CD8-positive, alpha-beta memory T cell (primary cell): ENCODE measurements around the gene PRR3. TPM values are rescaled to one million over a fixed set of nuclear protein-coding genes. Genes with fewer than 3 reads are reported as not detected.
"Not testable (repeated sequence)": the region's sequence is repeated elsewhere in the genome, so short reads cannot be mapped to it uniquely, and the experiment has no call there.

Experiments used
- CTCF ChIA-PET: fragments of 350-600 bp; sonication (Branson Sonifier 250); formaldehyde crosslinking; loops from one replicate; lab custom pipeline; 2021; ENCODE audit warnings: antibody characterized with exemption; lab: Charles Lee
- POLR2A ChIA-PET: fragments of 350-600 bp; sonication (Branson Sonifier 250); formaldehyde crosslinking; loops from one replicate; lab custom pipeline; 2021; ENCODE audit warnings: antibody characterized with exemption; lab: Charles Lee
- DNase-seq, 5 donors: peaks; one replicate each; pipeline versions ENCODE4 v3.0.0 to v3.0.0-alpha.2; 2020 to 2022; ENCODE audit warnings: mixed read lengths in 1 of 5
- H3K27ac ChIP-seq: one replicate; pipeline ENCODE4 v1.7.0; 2013; ENCODE audit warnings: low read depth, mild to moderate bottlenecking, low read length, moderate library complexity
- H3K27me3 ChIP-seq: 2 replicates; pipeline ENCODE4 v1.7.0; 2013; ENCODE audit warnings: low read length, mild to moderate bottlenecking; ENCODE audit not compliant: insufficient read depth, poor library complexity, severe bottlenecking
- H3K36me3 ChIP-seq: 2 replicates; pipeline ENCODE4 v1.7.0; 2013; ENCODE audit warnings: mild to moderate bottlenecking, low read length, moderate library complexity; ENCODE audit not compliant: insufficient read depth
- H3K4me1 ChIP-seq: 2 replicates; pipeline ENCODE4 v1.7.0; 2013; ENCODE audit warnings: mild to moderate bottlenecking, low read length, moderate library complexity; ENCODE audit not compliant: insufficient read depth
- H3K4me3 ChIP-seq: 2 replicates; pipeline ENCODE4 v1.7.0; 2013; ENCODE audit warnings: mild to moderate bottlenecking, low read length
- H3K9me3 ChIP-seq: 2 replicates; pipeline ENCODE4 v1.7.0; 2013; ENCODE audit warnings: mild to moderate bottlenecking, low read length
- H3K27ac Mint-ChIP-seq, 8 donors: one replicate each; pipeline ENCODE4 v1.8.0; 2020 to 2021; ENCODE audit warnings: mixed read lengths in 8 of 8, mild to moderate bottlenecking in 6 of 8, inconsistent platforms in 3 of 8, moderate library complexity in 3 of 8
- H3K27me3 Mint-ChIP-seq, 2 donors: one replicate each; pipeline ENCODE4 v1.8.0; 2020 to 2021; ENCODE audit warnings: mixed read lengths in 2 of 2, mild to moderate bottlenecking in 1 of 2, moderate library complexity in 1 of 2
- H3K36me3 Mint-ChIP-seq, 3 donors: one replicate each; pipeline ENCODE4 v1.8.0; 2020 to 2021; ENCODE audit warnings: mixed read lengths in 3 of 3, inconsistent platforms in 1 of 3, mild to moderate bottlenecking in 1 of 3
- H3K4me1 Mint-ChIP-seq, 3 donors: one replicate each; pipeline ENCODE4 v1.8.0; 2020 to 2021; ENCODE audit warnings: mixed read lengths in 3 of 3, inconsistent platforms in 1 of 3, mild to moderate bottlenecking in 1 of 3
- H3K4me3 Mint-ChIP-seq, 7 donors: one replicate each; pipeline ENCODE4 v1.8.0; 2020 to 2021; ENCODE audit warnings: mixed read lengths in 7 of 7, mild to moderate bottlenecking in 6 of 7, moderate library complexity in 4 of 7, inconsistent platforms in 2 of 7
- H3K9me3 Mint-ChIP-seq, 5 donors: one replicate each; pipeline ENCODE4 v1.8.0; 2020 to 2022; ENCODE audit warnings: mixed read lengths in 5 of 5, mild to moderate bottlenecking in 3 of 5, moderate library complexity in 2 of 5, inconsistent platforms in 1 of 5
- polyA plus RNA-seq: library from polyadenylated mRNA; unstranded; fragments of 300-500 nt; fragmentation: Illumina TruSeq; gene quantifications from one replicate; pipeline ENCODE4 v1.2.3, GENCODE V29; 2021
- total RNA-seq, 2 experiments: library from RNA; stranded (reverse); gene quantifications; one replicate each; pipeline ENCODE4 v1.2.3, GENCODE V29; 2021

The PRR3 gene
- total and polyA plus RNA-seq, 3 experiments from 2014 or later: 8.9 to 28.9 (median 28.2) TPM

DNA sequence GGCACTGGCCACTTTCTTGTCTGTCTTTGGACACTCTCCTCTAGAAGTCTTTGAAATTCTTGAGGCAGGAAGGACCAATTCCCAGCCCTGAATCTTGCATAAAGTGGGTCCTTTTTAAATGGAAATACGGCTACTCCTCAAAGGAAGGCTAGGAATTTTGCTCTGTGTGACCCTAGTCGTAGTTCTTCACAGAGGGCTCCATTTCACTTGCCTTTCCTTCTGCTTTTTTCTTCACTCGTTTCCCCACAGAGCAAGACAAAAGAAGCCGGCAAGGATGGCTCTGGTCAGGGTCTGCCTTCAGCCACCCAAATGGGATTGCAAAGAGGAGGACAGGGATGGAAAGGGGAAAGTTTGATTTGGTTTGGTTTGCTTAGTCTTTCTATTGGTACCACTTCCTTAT is 42.0 kb upstream of the PRR3 start:
- POLR2A ChIA-PET: interaction anchor here (1.7 to 2.9 kb wide), 2 partner anchors 22 to 25 kb away, joined by 20 to 41 read pairs; no protein-coding TSS in a partner anchor
- peaks cover 3 to 12% (median 7%) of the 10 kb centered on the region in 5 donors for H3K9me3 Mint-ChIP-seq
- Histone ChIP-seq H3K36me3 (no peaks in the 10 kb centered on the region), H3K9me3 (peaks cover 4% of the 10 kb centered on the region), H3K27ac (no peak overlapping the region), H3K4me1 (peaks cover 60% of the 10 kb centered on the region), H3K27me3 (no peaks in the 10 kb centered on the region), H3K4me3 (peak overlapping the region; percentile 23)
- H3K27me3 Mint-ChIP-seq: no peaks in the 10 kb centered on the region
- CTCF ChIA-PET: interaction anchor here (1.3 to 12.3 kb wide), 3 partner anchors 15 to 31 kb away, joined by 3 to 113 read pairs (median 50); no protein-coding TSS in a partner anchor
- H3K4me1 Mint-ChIP-seq: peaks cover 59 to 74% (median 72%) of the 10 kb centered on the region in 3 donors
- DNase-seq: peak in 1 of 5 donors; percentile 20
- peak overlapping the region; percentile 72 to 93 (median 90) for H3K4me3 Mint-ChIP-seq
- peak overlapping the region in 7 of 8 donors; percentile 94 to 99 (median 98) for H3K27ac Mint-ChIP-seq
- H3K36me3 Mint-ChIP-seq: peaks cover 0 to 18% (median 0%) of the 10 kb centered on the region in 3 donors

DNA sequence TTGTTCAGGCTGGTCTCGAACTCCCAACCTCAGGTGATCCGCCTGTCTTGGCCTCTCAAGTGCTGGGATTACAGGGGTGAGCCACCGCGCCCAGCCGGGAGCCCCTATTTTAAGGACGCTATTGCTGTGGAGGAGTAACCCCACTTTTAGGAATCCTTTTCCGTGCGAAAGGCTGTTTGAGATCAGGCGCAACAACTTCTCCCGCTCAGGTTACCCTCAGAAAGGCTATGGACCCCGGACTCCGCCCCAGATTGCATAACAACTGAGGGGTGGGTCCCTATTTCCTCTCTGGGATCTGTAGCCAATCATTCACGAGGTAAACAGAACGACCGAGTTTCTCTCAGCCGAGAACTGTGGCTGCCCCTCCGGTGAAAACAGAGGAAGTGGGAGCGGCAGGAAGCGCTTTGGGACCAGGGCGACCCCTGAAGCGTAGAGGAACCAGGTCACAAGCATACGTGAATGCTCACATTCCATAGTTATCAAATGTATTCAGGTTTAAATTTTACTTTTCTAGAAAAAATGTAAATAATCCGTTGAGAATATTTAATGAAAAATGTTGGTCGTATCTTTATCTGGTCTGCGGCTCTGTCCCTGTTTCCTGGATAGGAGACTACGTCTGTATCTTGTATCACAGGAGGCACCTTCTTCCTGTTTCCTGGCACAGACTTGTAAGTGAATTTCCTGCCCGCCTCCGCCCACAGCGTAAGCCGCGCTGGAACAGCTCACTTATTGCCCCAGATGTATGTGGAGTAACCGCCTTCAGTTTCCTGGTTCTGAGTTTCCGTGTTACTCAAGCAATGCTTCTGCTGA is 40.9 kb upstream of the PRR3 start:
- peaks cover 50% of the 10 kb centered on the region for H3K4me1 ChIP-seq
- no peaks in the 10 kb centered on the region for H3K27me3 ChIP-seq
- no peaks in the 10 kb centered on the region for H3K36me3 ChIP-seq
- ChIA-PET POLR2A (interaction anchor here (0.6 to 2.9 kb wide), 16 partner anchors 12 to 346 kb away, joined by 3 to 41 read pairs (median 4); partner anchors contain the start of genes ABCF1, MRPS18B and PPP1R10), CTCF (interaction anchor here (0.9 to 12.3 kb wide), 7 partner anchors 14 to 212 kb away, joined by 3 to 113 read pairs (median 14); no protein-coding TSS in a partner anchor)
- H3K4me1 Mint-ChIP-seq: peaks cover 52 to 65% (median 63%) of the 10 kb centered on the region in 3 donors
- peak overlapping the region; percentile 58 for H3K4me3 ChIP-seq
- peak; percentile 79 to 95 (median 95) for DNase-seq
- H3K27ac Mint-ChIP-seq: peak overlapping the region; percentile 85 to 99 (median 98)
- H3K27ac ChIP-seq: peak overlapping the region; percentile 83
- peaks cover 4% of the 10 kb centered on the region for H3K9me3 ChIP-seq
- peaks cover 3 to 13% (median 7%) of the 10 kb centered on the region in 5 donors for H3K9me3 Mint-ChIP-seq
- peaks cover 0 to 19% (median 0%) of the 10 kb centered on the region in 3 donors for H3K36me3 Mint-ChIP-seq
- H3K27me3 Mint-ChIP-seq: no peaks in the 10 kb centered on the region
- H3K4me3 Mint-ChIP-seq: peak overlapping the region; percentile 75 to 93 (median 90)

DNA sequence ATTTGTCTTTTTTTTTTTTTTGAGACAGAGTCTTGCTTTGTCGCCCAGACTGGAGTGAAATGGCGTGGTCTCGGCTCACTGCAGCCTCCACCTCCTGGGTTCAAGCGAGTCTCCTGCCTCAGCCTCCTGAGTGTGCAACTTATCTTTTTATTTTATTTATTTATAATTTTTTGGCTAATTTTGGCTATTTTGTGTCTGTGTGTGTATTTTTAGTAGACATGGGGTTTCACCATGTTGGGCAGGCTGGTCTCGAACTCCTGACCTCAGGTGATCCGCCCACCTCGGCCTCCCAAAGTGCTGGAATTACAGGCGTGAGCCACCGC is 40.4 kb upstream of the PRR3 start:
- H3K4me1 Mint-ChIP-seq: peaks cover 46 to 60% (median 58%) of the 10 kb centered on the region in 3 donors
- CTCF ChIA-PET: interaction anchor here (0.9 to 12.3 kb wide), 7 partner anchors 8 to 211 kb away, joined by 3 to 113 read pairs (median 6); no protein-coding TSS in a partner anchor
- H3K27me3 Mint-ChIP-seq, H3K27me3 ChIP-seq, H3K4me3 ChIP-seq, H3K36me3 ChIP-seq, H3K9me3 ChIP-seq, DNase-seq: not testable (repeated sequence)
- Histone ChIP-seq H3K27ac (peak overlapping the region; percentile 83), H3K4me1 (peaks cover 44% of the 10 kb centered on the region)
- peak overlapping the region; percentile 85 to 99 (median 98) for H3K27ac Mint-ChIP-seq
- peaks cover 0 to 19% (median 3%) of the 10 kb centered on the region in 3 donors for H3K36me3 Mint-ChIP-seq
- POLR2A ChIA-PET: interaction anchor here (0.6 to 2.9 kb wide), 15 partner anchors 11 to 345 kb away, joined by 3 to 41 read pairs (median 5); partner anchors contain the start of genes ABCF1, MRPS18B and PPP1R10
- peak overlapping the region; percentile 75 to 93 (median 90) for H3K4me3 Mint-ChIP-seq
- H3K9me3 Mint-ChIP-seq: peaks cover 3 to 13% (median 7%) of the 10 kb centered on the region in 5 donors

DNA sequence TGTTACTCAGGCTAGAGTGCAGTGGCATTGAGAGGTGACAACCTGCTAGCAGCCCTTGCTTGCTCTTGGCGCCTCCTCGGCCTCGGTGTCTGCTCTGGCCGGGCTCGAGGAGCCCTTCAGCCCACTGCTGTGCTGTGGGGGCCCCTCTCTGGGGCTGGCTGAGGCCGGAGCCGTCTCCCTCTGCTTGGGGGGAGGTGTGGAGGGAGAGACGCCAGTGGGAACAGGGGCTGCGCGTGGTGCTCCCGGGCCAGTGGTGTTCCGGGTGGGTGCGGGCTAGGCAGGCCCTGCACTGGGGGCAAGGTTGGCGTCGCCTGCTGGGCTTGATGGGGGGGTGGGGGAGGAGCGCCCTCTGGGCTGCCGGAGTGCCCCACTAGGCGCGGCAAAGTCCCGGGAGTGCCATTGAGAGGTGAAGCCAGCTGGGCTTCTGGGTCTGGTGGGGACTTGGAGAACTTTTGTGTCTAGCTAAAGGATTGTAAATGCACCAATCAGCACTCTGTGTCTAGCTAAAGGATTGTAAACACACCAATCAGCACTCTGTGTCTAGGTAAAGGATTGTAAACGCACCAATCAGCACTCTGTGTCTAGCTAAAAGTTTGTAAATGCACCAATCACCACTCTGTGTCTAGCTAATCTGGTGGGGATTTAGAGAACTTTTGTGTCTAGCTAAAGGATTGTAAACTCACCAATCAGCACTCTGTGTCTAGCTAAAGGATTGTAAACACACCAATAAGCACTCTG is 39.2 kb upstream of the PRR3 start:
- ChIA-PET POLR2A (interaction anchor here (0.7 to 1.4 kb wide), 4 partner anchors 9 to 68 kb away, joined by 3 to 6 read pairs (median 4); no protein-coding TSS in a partner anchor), CTCF (interaction anchor here (0.8 to 12.3 kb wide), 8 partner anchors 9 to 36 kb away, joined by 3 to 113 read pairs (median 6); no protein-coding TSS in a partner anchor)
- not testable (repeated sequence) for DNase-seq, H3K27me3 ChIP-seq, H3K9me3 ChIP-seq, H3K27me3 Mint-ChIP-seq, H3K27ac ChIP-seq, H3K36me3 ChIP-seq
- Histone ChIP-seq H3K4me3 (peak overlapping the region; percentile 10), H3K4me1 (peaks cover 41% of the 10 kb centered on the region)
- Mint-ChIP-seq H3K9me3 (peaks cover 3 to 13% (median 8%) of the 10 kb centered on the region in 5 donors), H3K27ac (peak overlapping the region in 7 of 8 donors; percentile 24 to 99 (median 79)), H3K4me3 (peak overlapping the region in 2 of 7 donors; percentile 15 to 46), H3K36me3 (peaks cover 0 to 27% (median 3%) of the 10 kb centered on the region in 3 donors), H3K4me1 (peaks cover 39 to 48% (median 46%) of the 10 kb centered on the region in 3 donors)

DNA sequence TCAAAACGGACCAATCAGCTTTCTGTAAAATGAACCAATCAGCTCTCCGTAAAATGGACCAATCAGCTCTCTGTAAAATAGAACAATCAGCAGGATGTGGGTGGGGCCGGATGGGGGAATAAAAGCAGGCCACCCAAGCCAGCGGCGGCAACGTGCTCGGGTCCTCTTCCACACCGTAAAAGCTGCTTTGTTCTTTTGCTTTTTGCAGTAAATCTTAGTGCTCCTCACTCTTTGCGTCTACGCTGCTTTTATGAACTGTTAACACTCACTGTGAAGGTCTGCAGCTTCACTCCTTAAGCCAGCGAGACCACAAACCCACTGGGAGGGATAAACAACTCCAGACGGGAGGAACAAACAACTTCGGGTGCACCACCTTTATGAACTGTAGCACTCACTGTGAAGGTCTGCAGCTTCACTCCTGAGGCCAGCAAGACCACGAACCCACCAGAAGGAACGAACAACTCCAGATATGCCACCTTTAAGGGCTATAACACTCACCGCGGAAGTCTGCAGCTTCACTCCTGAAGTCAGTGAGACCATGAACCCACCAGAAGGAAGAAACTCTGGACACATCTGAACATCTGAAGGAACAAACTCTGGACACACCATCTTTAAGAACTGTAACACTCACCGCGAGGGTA is 38.5 kb upstream of the PRR3 start:
- H3K36me3 ChIP-seq, H3K27me3 ChIP-seq, H3K27ac ChIP-seq, H3K27me3 Mint-ChIP-seq, H3K9me3 ChIP-seq: not testable (repeated sequence)
- H3K4me3 Mint-ChIP-seq: peak overlapping the region in 3 of 7 donors; percentile 23 to 46 (median 36)
- CTCF ChIA-PET: interaction anchor here (0.8 to 12.3 kb wide), 7 partner anchors 10 to 36 kb away, joined by 3 to 113 read pairs (median 6); no protein-coding TSS in a partner anchor
- POLR2A ChIA-PET: interaction anchor here (0.7 to 1.4 kb wide), 4 partner anchors 10 to 310 kb away, joined by 3 to 8 read pairs (median 5); no protein-coding TSS in a partner anchor
- peak overlapping the region in 6 of 8 donors; percentile 24 to 88 (median 57) for H3K27ac Mint-ChIP-seq
- peak in 1 of 5 donors; percentile 64 for DNase-seq
- H3K36me3 Mint-ChIP-seq: peaks cover 0 to 27% (median 3%) of the 10 kb centered on the region in 3 donors
- peaks cover 3 to 14% (median 8%) of the 10 kb centered on the region in 5 donors for H3K9me3 Mint-ChIP-seq
- peaks cover 38 to 47% (median 45%) of the 10 kb centered on the region in 3 donors for H3K4me1 Mint-ChIP-seq
- H3K4me1 ChIP-seq: peaks cover 41% of the 10 kb centered on the region
- H3K4me3 ChIP-seq: peak overlapping the region; percentile 10

DNA sequence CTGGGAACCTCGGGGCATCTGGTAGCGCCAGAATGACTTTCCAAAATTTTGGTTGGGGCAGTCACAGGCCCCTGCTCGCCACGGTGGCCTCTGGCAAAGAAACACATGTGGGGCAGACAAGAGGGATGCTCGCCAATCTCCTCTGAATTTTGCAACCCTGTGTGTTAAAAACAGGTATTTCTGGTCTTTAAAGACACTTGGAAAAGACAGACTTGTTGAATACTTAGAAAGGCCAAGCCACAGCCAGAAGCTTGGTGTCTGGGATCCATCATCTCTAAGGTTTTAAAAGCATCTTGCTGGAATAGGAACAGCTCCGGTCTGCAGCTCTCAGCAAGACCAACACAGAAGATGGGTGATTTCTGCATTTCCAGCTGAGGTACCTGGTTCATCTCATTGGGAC is 36.6 kb upstream of the PRR3 start:
- H3K4me1 Mint-ChIP-seq: peaks cover 28 to 32% (median 31%) of the 10 kb centered on the region in 3 donors
- H3K9me3 Mint-ChIP-seq: peaks cover 2 to 15% (median 8%) of the 10 kb centered on the region in 5 donors
- no peak for DNase-seq
- Histone ChIP-seq H3K27me3 (no peaks in the 10 kb centered on the region), H3K36me3 (no peaks in the 10 kb centered on the region), H3K27ac (no peak overlapping the region), H3K9me3 (peaks cover 4% of the 10 kb centered on the region), H3K4me1 (peaks cover 33% of the 10 kb centered on the region), H3K4me3 (no peak overlapping the region)
- H3K27ac Mint-ChIP-seq: peak overlapping the region in 2 of 8 donors; percentile 17 to 37
- H3K36me3 Mint-ChIP-seq: peaks cover 0 to 27% (median 3%) of the 10 kb centered on the region in 3 donors
- H3K4me3 Mint-ChIP-seq: no peak overlapping the region
- H3K27me3 Mint-ChIP-seq: peaks cover 0 to 3% of the 10 kb centered on the region in 2 donors
- POLR2A ChIA-PET: no interaction called here
- CTCF ChIA-PET: no interaction called here

DNA sequence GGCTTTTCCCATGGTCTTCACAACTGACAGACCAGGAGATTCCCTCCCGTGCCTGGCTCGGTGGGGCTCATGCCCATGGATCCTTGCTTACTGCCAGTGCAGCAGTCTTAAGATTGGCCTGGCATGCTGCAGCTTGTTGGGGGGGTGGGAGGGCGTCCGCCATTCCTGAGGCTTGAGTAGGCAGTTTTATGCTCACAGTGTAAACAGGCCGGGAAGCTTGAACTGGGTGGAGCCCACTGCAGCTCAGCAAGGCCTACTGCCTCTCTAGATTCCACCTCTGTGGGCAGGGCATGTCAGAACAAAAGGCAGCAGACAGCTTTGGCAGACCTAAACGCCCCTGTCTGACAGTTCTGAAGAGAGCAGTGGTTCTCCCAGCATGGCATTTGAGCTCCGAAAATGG is 36.0 kb upstream of the PRR3 start:
- peaks cover 0 to 27% (median 3%) of the 10 kb centered on the region in 3 donors for H3K36me3 Mint-ChIP-seq
- H3K27me3 ChIP-seq, DNase-seq, H3K36me3 ChIP-seq, H3K27ac ChIP-seq, H3K27me3 Mint-ChIP-seq, H3K4me3 ChIP-seq, H3K4me3 Mint-ChIP-seq, POLR2A ChIA-PET, H3K9me3 ChIP-seq: not testable (repeated sequence)
- H3K4me1 ChIP-seq: peaks cover 29% of the 10 kb centered on the region
- H3K4me1 Mint-ChIP-seq: peaks cover 23 to 26% (median 26%) of the 10 kb centered on the region in 3 donors
- CTCF ChIA-PET: interaction anchor here (1.1 to 2.5 kb wide), 4 partner anchors 11 to 28 kb away, joined by 3 to 10 read pairs (median 6); no protein-coding TSS in a partner anchor
- peaks cover 2 to 15% (median 8%) of the 10 kb centered on the region in 5 donors for H3K9me3 Mint-ChIP-seq
- peak overlapping the region in 1 of 8 donors; percentile 17 for H3K27ac Mint-ChIP-seq
